DMS 273 (cell line): Measurements from ENCODE around the gene KCTD19.
"Not testable (repeated sequence)": the region's sequence is repeated elsewhere in the genome, so short reads cannot be mapped to it uniquely, and the experiment has no call there.

ENCODE experiments used
- DNase-seq: peaks from one replicate; lab custom pipeline; 2025; ENCODE audit not compliant: unreplicated experiment; lab: John Stamatoyannopoulos, UW

KCTD19 gene

DNA sequence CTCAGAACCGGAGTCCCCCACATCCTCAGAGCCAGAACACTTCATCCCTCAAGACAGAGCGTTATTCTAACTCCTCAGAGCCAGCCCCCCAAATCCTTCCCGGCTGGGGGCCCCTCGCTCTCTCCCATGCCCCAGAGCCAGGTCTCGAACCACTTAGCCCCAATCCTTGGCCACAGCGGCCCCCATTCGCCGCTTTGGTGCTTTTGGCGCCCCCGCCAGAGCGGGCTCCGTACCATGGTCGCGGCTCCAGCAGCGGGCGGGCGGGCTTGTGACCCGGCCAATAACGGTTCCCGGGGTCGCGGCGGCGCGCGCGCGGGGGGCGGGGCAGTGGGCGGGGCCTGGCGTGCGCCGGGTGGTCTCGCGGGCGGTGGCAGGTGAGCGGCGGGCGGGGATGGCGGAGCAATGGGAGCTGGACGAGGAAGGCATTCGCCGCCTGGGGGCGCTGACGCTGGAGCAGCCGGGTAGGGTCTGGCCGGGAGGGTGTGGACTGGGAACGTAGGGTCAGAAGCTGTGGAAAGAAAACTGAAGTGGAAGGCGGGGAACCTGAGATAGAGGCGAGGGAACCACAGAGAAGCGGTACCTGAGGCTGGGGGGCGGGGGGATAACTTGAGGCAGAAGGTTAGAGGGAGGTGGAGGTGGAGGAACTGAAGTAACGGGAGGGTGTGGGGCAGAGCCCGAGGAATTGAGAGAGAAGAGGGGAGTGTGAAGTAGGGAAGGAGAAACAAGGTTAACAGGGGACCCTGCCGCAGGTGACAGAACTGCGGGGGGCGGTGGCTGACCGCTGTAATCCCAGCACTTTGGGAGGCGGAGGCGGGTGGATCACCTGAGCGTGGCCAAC lies at the start of gene KCTD19, which contains the start of gene LRRC36:
Gene KCTD19, minus strand, starts transcription at position 270 of the 838 bp plus-strand sequence. Its CDS starts 34 bp downstream, at position 236.
Gene LRRC36, plus strand, starts transcription at position 344 of the 838 bp plus-strand sequence. Its CDS starts 48 bp downstream, at position 392.
- peak; percentile 93 for DNase-seq

DNA sequence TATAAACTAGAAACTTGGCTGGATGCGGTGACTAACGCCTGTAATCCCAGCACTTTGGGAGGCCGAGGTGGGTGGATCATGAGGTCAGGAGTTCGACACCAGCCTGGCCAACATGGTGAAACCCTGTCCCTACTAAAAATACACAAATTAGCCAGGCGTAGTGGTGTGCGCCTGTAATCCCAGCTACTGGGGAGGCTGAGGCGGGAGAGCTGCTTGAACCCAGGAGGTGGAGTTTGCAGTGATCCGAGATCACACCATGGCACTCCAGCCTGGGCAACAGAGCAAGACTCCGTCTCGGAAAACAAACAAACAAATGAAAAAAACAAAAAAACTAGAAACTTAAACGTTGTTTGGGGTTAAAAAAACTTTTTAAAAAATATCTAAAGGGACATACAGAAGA lies 49.5 kb upstream of the KCTD19 start:
- not testable (repeated sequence) for DNase-seq

DNA sequence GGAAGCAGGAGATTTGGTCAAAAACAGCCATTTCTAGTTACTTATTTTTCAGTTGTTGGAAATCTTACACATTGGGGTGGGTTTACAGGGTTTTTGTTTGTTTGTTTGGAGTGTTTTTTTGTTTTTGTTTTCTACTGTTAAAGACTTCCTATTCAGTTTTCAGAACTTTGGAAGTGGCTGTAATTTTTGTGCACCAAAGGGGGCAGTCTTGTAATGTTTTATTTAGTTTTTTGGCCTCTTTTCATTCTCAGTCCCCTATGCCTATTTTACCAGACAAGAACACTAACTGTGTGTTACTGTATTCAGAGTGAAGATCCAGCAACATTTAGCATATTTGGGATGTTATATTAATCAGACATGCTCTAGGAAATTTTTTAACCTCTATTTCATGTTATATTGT lies 46.1 kb upstream of the KCTD19 start:
- DNase-seq, result peak; percentile 62

DNA sequence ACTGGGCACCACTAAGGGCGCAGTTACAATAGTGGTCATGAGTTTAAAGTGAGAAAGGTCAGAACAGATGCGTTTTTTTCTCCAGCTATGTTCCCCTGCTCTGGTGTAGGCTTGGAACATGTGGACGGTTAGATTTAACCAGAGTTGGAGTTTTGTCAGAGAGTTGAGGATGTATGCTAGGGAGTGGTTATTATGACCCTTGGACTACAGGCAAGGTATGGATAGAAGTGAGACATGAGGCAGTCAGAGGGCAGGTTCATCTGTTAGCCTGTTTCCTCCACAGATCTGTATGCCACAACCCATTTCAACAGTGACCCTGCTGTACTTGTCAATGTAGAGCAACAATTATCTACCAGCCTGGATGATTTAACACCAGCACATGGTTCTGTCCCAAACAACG lies 44.1 kb upstream of the KCTD19 start:
- DNase-seq, result no peak

DNA sequence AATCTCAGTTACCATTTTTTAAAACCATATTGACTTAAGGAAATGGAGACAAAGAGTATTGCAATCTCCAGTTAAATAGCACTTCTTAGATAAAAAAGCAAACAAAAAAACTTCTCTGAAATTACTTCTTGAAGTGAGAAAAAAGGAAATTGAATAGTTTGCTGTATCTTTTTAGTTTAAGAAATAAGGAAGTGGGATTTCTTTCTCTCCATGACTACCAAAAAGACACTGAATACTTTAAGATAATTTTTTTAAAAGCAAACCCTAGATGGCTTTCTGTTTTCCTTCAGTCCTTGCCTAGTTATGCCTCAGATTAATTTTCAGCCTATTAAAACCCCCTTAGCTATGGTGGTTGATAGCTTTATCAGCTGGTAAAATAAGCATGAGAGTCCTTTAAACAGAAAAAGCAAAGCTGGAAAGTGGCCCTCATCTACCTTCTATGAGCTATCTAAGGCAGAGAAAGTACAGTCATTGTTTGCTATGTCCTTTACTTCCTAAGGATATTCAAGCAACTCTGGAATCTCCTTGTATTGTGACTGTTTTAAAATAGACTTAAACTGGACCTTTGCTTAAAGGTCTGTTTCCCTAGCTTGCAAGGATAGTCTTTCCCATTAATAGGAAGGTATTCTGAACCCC lies 38.2 kb upstream of the KCTD19 start:
- DNase-seq, result no peak

DNA sequence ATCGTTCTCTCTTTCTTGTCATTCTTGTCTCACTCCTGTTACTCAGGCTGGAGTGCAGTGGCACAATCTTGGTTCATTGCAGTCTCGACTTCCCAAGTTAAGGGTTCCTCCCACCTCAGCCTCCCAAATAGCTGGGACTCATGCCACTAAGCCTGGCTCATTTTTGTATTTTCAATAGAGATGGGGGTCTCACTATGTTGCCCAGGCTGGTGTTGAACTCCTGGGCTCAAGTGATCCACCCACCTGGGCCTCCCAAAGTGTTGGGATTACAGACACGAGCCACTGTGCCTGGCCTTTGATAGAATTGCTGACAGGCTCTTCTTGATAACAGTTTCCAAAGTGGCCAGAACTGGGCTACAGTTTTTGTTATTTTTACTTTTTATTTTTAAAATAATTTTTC lies 34.5 kb upstream of the KCTD19 start:
- no peak for DNase-seq

DNA sequence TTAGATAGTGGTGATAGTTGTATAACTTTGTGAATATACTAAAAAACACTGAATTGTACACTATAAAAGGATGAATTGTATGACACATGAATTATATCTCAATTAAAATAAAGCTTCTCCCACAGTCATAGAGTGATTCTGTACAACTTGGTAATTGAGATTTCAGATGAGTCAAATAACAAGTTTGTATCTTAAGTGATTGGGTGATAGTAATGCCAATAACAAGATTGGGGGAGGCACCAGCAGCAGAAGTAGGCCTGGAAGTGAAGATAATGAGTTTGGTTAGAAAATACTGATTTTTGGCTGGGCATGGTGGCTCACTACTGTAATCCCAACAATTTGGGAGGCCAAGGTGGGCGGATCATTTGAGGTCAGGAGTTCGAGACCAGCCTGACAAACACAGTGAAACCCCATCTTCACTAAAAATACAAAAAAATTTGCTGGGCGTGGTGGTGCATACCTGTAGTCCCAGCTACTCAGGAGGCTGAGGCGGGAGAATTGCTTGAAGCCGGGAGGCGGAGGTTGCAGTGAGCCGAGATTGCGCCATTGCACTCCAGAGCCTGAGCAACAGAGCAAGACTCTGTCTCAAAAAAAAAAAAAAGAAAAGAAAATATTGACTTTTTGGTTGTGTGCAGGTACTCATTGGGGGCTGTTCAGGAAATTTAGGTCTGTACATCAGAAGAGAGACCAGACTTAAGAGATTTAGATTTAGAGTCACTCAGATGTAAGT lies 33.2 kb upstream of the KCTD19 start:
- DNase-seq, result not testable (repeated sequence)

DNA sequence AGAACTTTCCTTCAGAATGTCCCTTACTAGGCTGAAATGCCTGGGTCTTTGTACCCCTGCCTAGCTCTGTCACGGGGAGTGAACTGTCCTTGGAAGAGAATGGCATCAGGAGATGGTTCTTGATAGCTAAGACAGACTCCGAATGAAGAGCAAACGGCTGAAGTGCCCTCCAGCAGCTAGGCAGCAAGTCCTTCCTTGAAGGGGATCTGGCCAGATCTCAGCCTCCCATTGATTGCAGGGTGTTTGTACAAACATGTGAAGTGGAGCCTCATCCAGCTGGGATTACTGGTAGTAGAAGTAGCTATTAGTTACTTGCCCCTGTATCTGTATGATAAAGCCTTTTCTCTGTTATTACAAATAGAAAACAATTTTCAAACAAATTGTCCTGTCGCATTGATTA lies 31.0 kb upstream of the KCTD19 start:
- DNase-seq, result no peak

DNA sequence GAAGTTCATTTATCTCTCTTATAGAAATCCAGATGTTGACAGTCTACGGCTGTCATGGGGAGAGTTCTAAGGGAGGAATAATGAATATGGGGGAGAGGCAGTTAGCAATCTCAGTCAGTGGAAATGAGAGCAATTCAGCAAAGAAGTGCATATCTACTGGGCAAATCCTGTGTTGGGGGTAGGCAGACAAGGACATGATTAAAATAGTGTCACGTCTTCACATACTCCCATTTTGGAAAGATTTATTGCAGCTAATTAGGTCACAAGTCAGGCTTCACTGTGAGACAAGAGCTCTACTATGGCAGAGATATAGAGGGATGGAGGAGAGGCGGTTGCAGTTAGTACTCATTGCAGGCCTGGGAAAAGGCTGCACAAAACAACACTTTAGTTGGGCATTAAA lies 29.9 kb upstream of the KCTD19 start:
- DNase-seq, result no peak

DNA sequence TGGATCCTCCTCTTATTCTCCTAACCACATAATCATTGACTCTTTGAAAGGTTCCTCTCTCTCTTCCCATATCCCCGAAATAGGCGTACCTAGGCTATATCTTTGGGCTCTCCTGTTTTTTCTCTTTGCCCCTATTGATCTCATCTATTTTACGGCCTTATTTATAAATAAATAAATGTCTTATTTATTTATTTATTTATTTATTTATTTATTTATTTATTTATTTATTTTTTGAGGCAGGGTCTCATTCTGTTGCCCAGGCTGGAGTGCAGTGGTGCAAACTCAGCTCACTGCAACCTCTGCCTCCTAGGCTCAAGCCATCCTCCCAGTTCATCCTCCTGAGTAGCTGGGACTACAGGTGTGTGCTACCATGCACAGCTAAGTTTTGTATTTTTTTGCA lies 25.9 kb upstream of the KCTD19 start:
- DNase-seq, result not testable (repeated sequence)

DNA sequence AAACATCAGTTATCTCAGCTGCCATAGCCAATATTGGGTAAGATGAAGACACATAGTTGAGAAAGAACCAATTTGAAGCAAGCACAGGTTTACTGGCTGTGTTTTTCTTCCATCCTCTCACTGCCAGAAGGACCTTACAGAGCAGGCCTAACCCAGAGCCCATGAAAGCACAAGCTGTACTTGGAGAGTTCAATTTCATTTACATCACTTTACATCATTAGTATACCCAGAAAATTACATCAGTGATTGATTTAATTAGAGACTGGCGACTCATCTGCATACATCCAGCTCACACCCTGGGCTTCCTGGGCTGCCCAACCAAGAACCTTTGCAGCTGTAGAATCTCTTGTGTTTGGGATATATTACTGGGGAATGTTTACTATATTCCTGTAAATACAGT lies 23.8 kb upstream of the KCTD19 start:
- DNase-seq, result no peak

DNA sequence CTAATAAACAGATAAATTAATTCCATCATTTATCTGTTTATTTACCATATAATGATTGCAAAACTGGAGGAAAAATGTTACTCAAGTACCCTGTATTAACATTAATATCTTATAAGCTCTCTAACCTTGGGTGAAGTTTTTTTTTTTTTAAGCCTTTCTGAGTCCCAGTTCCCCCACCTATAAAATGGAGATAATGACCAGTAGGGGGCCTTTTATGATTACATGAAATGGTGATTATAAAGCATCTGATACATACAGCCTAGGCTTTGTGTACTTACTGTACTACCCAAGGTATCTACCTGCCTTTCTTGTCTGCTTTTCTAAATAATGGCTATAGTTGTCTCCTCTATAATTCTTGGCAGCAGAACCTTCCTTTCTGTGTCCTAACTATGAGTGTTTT lies 22.6 kb upstream of the KCTD19 start:
- peak; percentile 75 for DNase-seq

DNA sequence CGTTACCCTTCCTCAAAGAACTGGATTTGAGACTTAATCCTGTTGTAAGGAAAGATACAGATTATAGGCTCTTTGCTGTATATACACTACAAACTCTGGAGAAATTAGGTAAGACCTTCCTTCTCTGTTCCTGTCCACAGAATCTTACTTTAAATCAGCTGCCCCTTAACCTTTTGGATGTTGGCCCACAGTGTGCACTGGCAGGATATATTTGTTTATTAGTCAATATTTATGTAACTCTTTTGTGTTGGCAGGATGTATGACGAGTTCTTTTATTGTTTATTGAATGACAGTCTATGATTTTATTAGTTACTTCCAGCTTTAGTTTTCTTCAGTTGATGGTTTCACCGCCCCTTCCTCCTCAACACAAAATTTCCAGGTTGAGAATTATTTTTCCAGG lies 19.8 kb upstream of the KCTD19 start:
- no peak for DNase-seq

DNA sequence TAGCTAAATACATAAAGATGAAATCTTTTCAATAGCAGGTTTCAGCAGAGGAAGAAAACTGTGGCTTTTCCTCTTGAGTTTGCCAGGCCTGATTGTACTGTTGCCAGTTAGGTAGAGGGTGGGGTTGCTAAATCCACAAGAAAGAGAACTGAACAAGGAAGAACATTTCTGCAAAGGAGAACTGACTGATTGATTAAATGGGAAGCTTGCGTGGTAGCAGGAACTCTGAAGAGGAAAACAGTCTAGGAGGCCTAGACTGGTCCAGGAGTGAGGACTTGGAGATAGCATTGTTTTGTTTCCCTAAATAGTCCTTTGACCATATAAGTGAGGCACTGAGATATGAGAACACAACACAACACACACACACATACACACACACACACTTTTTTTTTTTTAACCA lies 18.9 kb upstream of the KCTD19 start:
- no peak for DNase-seq

DNA sequence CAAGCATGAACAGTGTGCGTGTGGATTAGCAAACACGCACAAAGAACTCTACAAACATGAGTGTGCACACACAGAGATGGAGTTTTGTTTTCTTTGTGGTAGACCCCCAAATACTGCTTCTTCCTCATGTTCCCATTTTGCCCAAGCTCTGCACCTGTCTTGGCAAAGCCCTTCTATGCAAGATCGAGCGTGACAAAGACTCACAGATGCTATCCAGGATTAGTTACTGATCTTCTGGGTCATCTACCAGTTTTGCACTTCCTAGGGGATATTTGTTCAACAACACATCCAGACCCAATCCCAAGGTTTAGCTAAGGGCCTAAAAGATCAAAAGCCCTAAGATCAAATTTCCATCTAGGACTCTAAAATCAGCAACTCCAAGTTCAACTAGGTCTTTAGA lies 16.1 kb upstream of the KCTD19 start:
- DNase-seq, result no peak

DNA sequence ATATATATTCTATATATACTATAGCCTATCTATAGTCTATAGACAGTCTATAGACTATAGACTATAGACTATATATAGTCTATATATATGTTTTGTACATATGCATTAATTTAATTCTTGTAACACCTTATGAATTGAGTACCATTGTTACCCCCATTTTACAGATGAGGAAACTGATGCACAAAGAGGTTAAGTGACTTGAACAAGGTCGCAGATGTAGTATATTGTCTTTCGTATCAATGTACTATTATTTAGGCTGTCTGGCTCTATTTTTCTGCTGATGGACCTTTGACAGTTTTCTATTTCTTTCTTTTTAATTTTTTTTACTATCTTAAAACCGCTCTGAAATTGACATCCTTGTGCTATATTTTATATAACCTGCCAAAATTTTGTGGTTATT lies 14.7 kb upstream of the KCTD19 start:
- no peak for DNase-seq

DNA sequence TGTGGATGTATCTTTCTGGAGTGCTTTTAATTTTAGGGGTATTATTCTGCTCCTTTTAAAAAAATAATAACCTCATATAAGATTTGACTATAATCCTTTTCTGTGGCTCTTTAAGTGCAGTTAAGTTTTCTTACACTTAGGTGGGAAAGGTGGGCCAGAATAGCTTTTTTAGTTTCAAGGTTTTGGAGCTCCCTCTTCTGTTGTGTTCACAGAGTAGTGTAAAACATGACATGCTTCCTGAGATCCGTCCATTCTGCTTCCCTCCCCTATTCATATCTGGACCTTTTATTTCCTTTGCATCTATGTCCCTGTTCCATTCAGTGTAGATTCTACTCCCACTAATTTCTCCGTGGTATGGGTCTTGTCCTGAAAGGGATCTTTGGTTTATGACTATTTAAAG lies 12.9 kb upstream of the KCTD19 start:
- DNase-seq, result peak; percentile 35

DNA sequence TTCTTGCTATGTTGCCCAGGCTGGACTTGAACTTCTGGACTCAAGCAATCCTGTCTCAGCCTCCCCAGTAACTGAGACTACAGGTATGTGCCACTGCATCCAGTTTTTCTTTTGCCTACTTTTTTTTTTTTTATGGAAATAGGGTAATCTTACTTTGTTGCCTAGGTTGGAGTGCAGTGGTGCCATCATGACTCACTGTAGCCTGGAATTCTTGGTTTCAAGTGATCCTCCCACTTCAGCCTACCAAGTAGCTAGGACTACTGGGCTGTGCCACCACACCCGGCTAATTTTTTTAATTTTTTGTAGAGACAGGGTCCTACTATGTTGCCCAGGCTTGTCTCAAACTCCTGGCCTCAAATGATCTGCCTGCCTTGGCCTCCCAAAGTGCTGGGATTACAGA lies 10.1 kb upstream of the KCTD19 start:
- DNase-seq, result no peak

DNA sequence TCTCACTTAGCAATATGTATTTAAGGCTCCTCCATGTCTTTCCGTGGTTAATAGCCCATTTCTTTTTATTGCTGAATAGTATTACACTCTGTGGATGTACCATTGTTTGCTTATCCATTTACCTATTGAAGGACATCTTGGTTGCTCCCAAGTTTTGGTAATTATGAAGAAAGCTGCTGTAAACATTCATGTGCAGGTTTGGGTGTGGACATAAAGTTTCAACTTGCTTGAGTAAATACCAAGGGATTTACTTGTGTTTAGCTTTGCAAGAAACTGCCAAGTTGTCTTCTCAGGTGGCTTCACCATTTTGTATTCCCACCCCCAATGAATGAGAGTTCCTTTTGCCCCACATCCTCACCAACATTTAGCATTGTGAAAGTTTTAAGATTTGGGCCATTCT lies 9.6 kb upstream of the KCTD19 start:
- no peak for DNase-seq

DNA sequence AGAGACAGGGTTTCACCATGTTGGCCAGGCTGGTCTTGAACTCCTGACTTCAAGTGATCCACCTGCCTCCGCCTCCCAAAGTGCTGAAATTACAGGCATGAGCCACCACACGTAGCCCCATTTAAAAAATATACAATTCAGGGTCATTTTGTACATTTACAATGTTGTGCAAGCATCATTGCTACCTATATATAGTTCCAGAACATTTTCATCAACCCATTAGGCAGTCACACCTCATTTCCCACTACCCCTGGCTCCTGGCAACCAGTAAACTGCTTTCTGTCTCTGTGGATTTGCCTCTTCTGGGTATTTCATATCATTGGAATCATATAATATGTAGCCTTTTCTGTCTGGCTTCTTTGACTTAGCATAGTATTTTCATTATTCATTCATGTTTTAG lies 6.8 kb upstream of the KCTD19 start:
- no peak for DNase-seq

DNA sequence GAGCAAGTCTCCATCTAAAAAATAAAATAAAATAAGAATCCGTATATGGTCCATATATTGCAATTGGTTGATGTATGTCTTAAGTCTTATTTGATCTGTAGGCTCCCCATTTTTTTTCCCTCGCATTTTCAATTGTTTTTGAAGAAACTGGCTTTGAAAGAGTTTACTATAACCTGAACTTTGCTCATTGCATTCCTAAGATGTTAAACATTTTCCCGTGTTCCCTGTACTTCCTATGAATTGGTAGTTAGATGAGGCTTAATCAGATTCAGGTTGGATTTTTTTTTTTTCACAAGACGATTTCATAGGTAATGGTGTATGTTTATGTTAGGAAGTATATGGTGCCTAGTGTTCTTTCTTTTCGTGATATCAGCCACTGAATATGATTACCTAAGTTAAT lies 3.4 kb upstream of the KCTD19 start:
- DNase-seq, result no peak

DNA sequence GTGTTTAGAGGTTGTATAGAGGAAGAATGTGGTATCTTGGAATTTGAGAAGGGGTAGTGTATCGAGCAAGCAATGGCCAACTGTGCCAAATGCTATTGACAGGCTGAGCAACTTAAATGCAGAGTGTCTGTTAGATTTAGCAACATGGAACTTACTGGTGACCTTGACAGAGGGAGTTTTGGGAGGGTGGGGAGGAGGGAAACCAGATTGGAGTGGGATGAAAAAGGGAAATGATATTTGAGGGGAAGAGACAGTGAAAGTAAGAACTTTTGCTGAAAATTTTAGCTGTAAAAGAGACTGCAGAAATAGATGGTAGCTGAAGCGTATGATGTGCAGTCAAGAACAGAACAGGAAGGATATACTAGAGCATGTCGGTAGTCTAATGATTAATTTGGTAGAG lies 1.2 kb upstream of the KCTD19 start:
- DNase-seq, result no peak
